CD4-positive, CD25-positive, alpha-beta regulatory T cell (primary cell): ENCODE measurements around the gene CELSR1. TPM values are rescaled to one million over a fixed set of nuclear protein-coding genes. Genes with fewer than 3 reads are reported as not detected.

Experiments
- ATAC-seq, 2 donors: fragments of 150-1000 bp; cut with Tn5 transposase; one replicate each; pipeline ENCODE4 v1.10.0; 2021; ENCODE audit warnings: low read depth in 2 of 2, moderate number of reproducible peaks in 2 of 2, moderate library complexity in 1 of 2
- DNase-seq, 3 donors: peaks; one replicate each; pipeline versions ENCODE4 v3.0.0 to v3.0.0-alpha.2; 2012 to 2022; ENCODE audit warnings: mixed read lengths in 1 of 3
- H3K27ac ChIP-seq: one replicate; pipeline ENCODE4 v1.7.0; 2013; ENCODE audit warnings: mild to moderate bottlenecking, low read length; ENCODE audit not compliant: insufficient read depth, poor library complexity, severe bottlenecking
- H3K27me3 ChIP-seq: one replicate; pipeline ENCODE4 v1.7.0; 2013; ENCODE audit warnings: low read length; ENCODE audit not compliant: control insufficient read depth, insufficient read depth
- H3K36me3 ChIP-seq: one replicate; pipeline ENCODE4 v1.7.0; 2013; ENCODE audit warnings: mild to moderate bottlenecking, low read length, moderate library complexity; ENCODE audit not compliant: control insufficient read depth, insufficient read depth
- H3K4me1 ChIP-seq: 2 replicates; pipeline ENCODE4 v1.7.0; 2013; ENCODE audit warnings: mild to moderate bottlenecking, low read length; ENCODE audit not compliant: insufficient read depth, control insufficient read depth, poor library complexity, severe bottlenecking
- H3K4me3 ChIP-seq: one replicate; pipeline ENCODE4 v1.7.0; 2013; ENCODE audit warnings: low read depth, mild to moderate bottlenecking, low read length, moderate library complexity
- H3K9me3 ChIP-seq, 2 experiments: 1 replicate in 1 of 2; 2 replicates in 1 of 2; pipeline ENCODE4 v1.7.0; 2013; ENCODE audit warnings: low read length in 2 of 2, mild to moderate bottlenecking in 1 of 2, moderate library complexity in 1 of 2; ENCODE audit not compliant: control insufficient read depth in 2 of 2
- H3K27ac Mint-ChIP-seq, 3 donors: one replicate each; pipeline ENCODE4 v1.8.0; 2020 to 2022; ENCODE audit warnings: mild to moderate bottlenecking in 3 of 3, mixed read lengths in 3 of 3, moderate library complexity in 2 of 3
- H3K27me3 Mint-ChIP-seq: one replicate; pipeline ENCODE4 v1.8.0; 2022; ENCODE audit warnings: mild to moderate bottlenecking, mixed read lengths
- H3K36me3 Mint-ChIP-seq: one replicate; pipeline ENCODE4 v1.8.0; 2020; ENCODE audit warnings: mixed read lengths
- H3K4me1 Mint-ChIP-seq, 4 donors: one replicate each; pipeline ENCODE4 v1.8.0; 2020 to 2022; ENCODE audit warnings: mixed read lengths in 4 of 4, mild to moderate bottlenecking in 1 of 4
- H3K4me3 Mint-ChIP-seq, 4 donors: one replicate each; pipeline ENCODE4 v1.8.0; 2020 to 2022; ENCODE audit warnings: mild to moderate bottlenecking in 4 of 4, mixed read lengths in 4 of 4, moderate library complexity in 3 of 4
- H3K9me3 Mint-ChIP-seq, 7 donors: one replicate each; pipeline ENCODE4 v1.8.0; 2020 to 2022; ENCODE audit warnings: mixed read lengths in 7 of 7, mild to moderate bottlenecking in 3 of 7, moderate library complexity in 2 of 7
- polyA plus RNA-seq, 4 donors: library from polyadenylated mRNA; unstranded; fragments of 300-500 nt; fragmentation: Illumina TruSeq; gene quantifications; one replicate each; pipeline ENCODE4 v1.2.3, GENCODE V29; 2021
- total RNA-seq: library from RNA; stranded (reverse); gene quantifications from one replicate; pipeline ENCODE4 v1.2.3, GENCODE V29; 2022

The CELSR1 gene
- total and polyA plus RNA-seq, 5 donors from 2014 or later, result 0.10 to 1.4 (median 0.45) TPM; not detected in 1

- Histone ChIP-seq H3K9me3 (no peaks in the 10 kb centered on the region), H3K27ac (no peak overlapping the region), H3K4me1 (no peaks in the 10 kb centered on the region), H3K27me3 (no peaks in the 10 kb centered on the region), H3K36me3 (no peaks in the 10 kb centered on the region), H3K4me3 (no peak overlapping the region)
- H3K4me1 Mint-ChIP-seq, result peaks cover 0 to 2% (median 0%) of the 10 kb centered on the region in 4 donors
- H3K9me3 Mint-ChIP-seq, result peaks cover 0 to 1% (median 0%) of the 10 kb centered on the region in 7 donors
- no peaks in the 10 kb centered on the region for H3K36me3 Mint-ChIP-seq
- H3K27ac Mint-ChIP-seq, result no peak overlapping the region
- DNase-seq (no peak), ATAC-seq (no peak)
- no peak overlapping the region for H3K4me3 Mint-ChIP-seq
- no peaks in the 10 kb centered on the region for H3K27me3 Mint-ChIP-seq
Observed at GRCh38 chr22:46515208-46516111, 22.0 kb downstream of the CELSR1 start.

GRCh38 chr22:46514592-46515207 is 22.7 kb downstream of the CELSR1 start:
- H3K4me1 ChIP-seq, result no peaks in the 10 kb centered on the region
- no peaks in the 10 kb centered on the region for H3K27me3 ChIP-seq
- H3K27me3 Mint-ChIP-seq, result no peaks in the 10 kb centered on the region
- no peaks in the 10 kb centered on the region for H3K9me3 ChIP-seq
- no peak for DNase-seq
- ATAC-seq, result no peak
- H3K27ac Mint-ChIP-seq, result no peak overlapping the region
- peaks cover 0 to 2% (median 0%) of the 10 kb centered on the region in 4 donors for H3K4me1 Mint-ChIP-seq
- H3K4me3 Mint-ChIP-seq, result no peak overlapping the region
- H3K4me3 ChIP-seq, result no peak overlapping the region
- H3K36me3 Mint-ChIP-seq, result no peaks in the 10 kb centered on the region
- peaks cover 0 to 1% (median 0%) of the 10 kb centered on the region in 7 donors for H3K9me3 Mint-ChIP-seq
- H3K27ac ChIP-seq, result no peak overlapping the region
- no peaks in the 10 kb centered on the region for H3K36me3 ChIP-seq

GRCh38 chr22:46513908-46514550 is 23.4 kb downstream of the CELSR1 start:
- Histone ChIP-seq H3K36me3 (no peaks in the 10 kb centered on the region), H3K4me3 (no peak overlapping the region), H3K9me3 (no peaks in the 10 kb centered on the region), H3K27ac (no peak overlapping the region), H3K4me1 (no peaks in the 10 kb centered on the region), H3K27me3 (no peaks in the 10 kb centered on the region)
- Mint-ChIP-seq H3K4me3 (no peak overlapping the region), H3K27ac (no peak overlapping the region), H3K27me3 (no peaks in the 10 kb centered on the region), H3K4me1 (peaks cover 0 to 2% (median 0%) of the 10 kb centered on the region in 4 donors), H3K9me3 (peaks cover 0 to 1% (median 0%) of the 10 kb centered on the region in 7 donors), H3K36me3 (no peaks in the 10 kb centered on the region)
- no peak for ATAC-seq
- no peak for DNase-seq

GRCh38 chr22:46512683-46513082 is 24.7 kb downstream of the CELSR1 start:
- no peak overlapping the region for H3K4me3 Mint-ChIP-seq
- DNase-seq (no peak), ATAC-seq (no peak)
- H3K4me1 Mint-ChIP-seq, result peaks cover 0 to 2% (median 0%) of the 10 kb centered on the region in 4 donors
- H3K9me3 Mint-ChIP-seq, result peaks cover 0 to 1% (median 0%) of the 10 kb centered on the region in 7 donors
- Histone ChIP-seq H3K9me3 (no peaks in the 10 kb centered on the region), H3K4me1 (no peaks in the 10 kb centered on the region), H3K27me3 (no peaks in the 10 kb centered on the region), H3K4me3 (no peak overlapping the region), H3K27ac (no peak overlapping the region), H3K36me3 (no peaks in the 10 kb centered on the region)
- no peak overlapping the region for H3K27ac Mint-ChIP-seq
- no peaks in the 10 kb centered on the region for H3K36me3 Mint-ChIP-seq
- no peaks in the 10 kb centered on the region for H3K27me3 Mint-ChIP-seq

GRCh38 chr22:46512039-46512370 is 25.4 kb downstream of the CELSR1 start:
- no peak overlapping the region for H3K27ac ChIP-seq
- DNase-seq, result no peak
- Mint-ChIP-seq H3K36me3 (no peaks in the 10 kb centered on the region), H3K4me3 (no peak overlapping the region), H3K27me3 (no peaks in the 10 kb centered on the region), H3K9me3 (peaks cover 0 to 1% (median 0%) of the 10 kb centered on the region in 7 donors), H3K4me1 (peaks cover 0 to 2% (median 0%) of the 10 kb centered on the region in 4 donors), H3K27ac (no peak overlapping the region)
- no peaks in the 10 kb centered on the region for H3K27me3 ChIP-seq
- no peaks in the 10 kb centered on the region for H3K4me1 ChIP-seq
- no peaks in the 10 kb centered on the region for H3K9me3 ChIP-seq
- H3K4me3 ChIP-seq, result no peak overlapping the region
- ATAC-seq, result no peak
- no peaks in the 10 kb centered on the region for H3K36me3 ChIP-seq

GRCh38 chr22:46511151-46512038 is 26.0 kb downstream of the CELSR1 start:
- H3K4me1 Mint-ChIP-seq, result peaks cover 0 to 2% (median 0%) of the 10 kb centered on the region in 4 donors
- H3K36me3 Mint-ChIP-seq, result no peaks in the 10 kb centered on the region
- ATAC-seq, result no peak
- no peaks in the 10 kb centered on the region for H3K27me3 Mint-ChIP-seq
- no peaks in the 10 kb centered on the region for H3K36me3 ChIP-seq
- H3K27me3 ChIP-seq, result no peaks in the 10 kb centered on the region
- no peak for DNase-seq
- H3K9me3 Mint-ChIP-seq, result no peaks in the 10 kb centered on the region
- H3K4me3 ChIP-seq, result no peak overlapping the region
- no peak overlapping the region for H3K27ac ChIP-seq
- no peak overlapping the region for H3K4me3 Mint-ChIP-seq
- no peaks in the 10 kb centered on the region for H3K4me1 ChIP-seq
- H3K27ac Mint-ChIP-seq, result no peak overlapping the region
- no peaks in the 10 kb centered on the region for H3K9me3 ChIP-seq

- H3K27ac Mint-ChIP-seq, result no peak overlapping the region
- no peak overlapping the region for H3K4me3 Mint-ChIP-seq
- H3K4me1 Mint-ChIP-seq, result peaks cover 0 to 2% (median 0%) of the 10 kb centered on the region in 4 donors
- Histone ChIP-seq H3K27ac (no peak overlapping the region), H3K36me3 (no peaks in the 10 kb centered on the region), H3K9me3 (no peaks in the 10 kb centered on the region), H3K4me1 (no peaks in the 10 kb centered on the region), H3K4me3 (no peak overlapping the region), H3K27me3 (no peaks in the 10 kb centered on the region)
- DNase-seq (no peak), ATAC-seq (no peak)
- H3K36me3 Mint-ChIP-seq, result no peaks in the 10 kb centered on the region
- H3K27me3 Mint-ChIP-seq, result peaks cover 5% of the 10 kb centered on the region
- H3K9me3 Mint-ChIP-seq, result no peaks in the 10 kb centered on the region
Observed at GRCh38 chr22:46509416-46510089, 27.9 kb downstream of the CELSR1 start.
